ENCODE data around the gene PEX5L. TPM values are rescaled to one million over a fixed set of nuclear protein-coding genes. Genes with fewer than 3 reads are reported as not detected.
A peak's percentile ranks its signal among the peaks of the same experiment; 100 is the strongest.

PEX5L gene
- total RNA-seq, 1 experiment from 2014 or later = 3.2 TPM

DNA sequence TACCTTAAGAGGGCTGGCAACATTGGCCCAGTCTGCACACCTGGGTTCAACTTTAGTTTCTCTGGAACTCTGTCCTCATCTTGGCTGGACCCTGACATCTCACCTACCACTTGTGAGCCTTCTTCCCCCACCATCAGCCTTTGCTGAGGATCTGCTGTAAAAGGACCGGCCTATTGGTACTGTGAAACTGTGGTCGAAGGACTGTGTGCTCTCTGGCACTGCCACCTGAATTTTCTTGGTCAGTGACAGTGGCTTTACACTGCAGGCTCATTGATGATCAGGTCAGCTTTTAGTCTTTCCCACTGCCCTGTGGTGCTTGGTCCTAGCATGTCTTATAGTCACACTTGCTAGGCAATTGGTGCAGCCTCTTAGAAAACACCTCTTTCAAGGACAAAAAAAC, 86.9 kb downstream of the PEX5L start:
- ChIA-PET POLR2A (interaction anchor here (1.2 kb wide), 1 partner anchor 28 kb away, joined by 8 read pairs; no protein-coding TSS in a partner anchor), CTCF (interaction anchor here (0.5 kb wide), 1 partner anchor 65 kb away, joined by 3 read pairs; no protein-coding TSS in a partner anchor)
- Mint-ChIP-seq H3K4me3 (peak overlapping the region; percentile 17; the same call in 1 of the 2 replicates), H3K4me1 (peaks cover 49% of the 10 kb centered on the region), H3K27ac (peak overlapping the region; percentile 69; the same call in 1 of the 2 replicates), H3K27me3 (ENCODE audit: low read depth) (no peaks in the 10 kb centered on the region), H3K36me3 (no peaks in the 10 kb centered on the region), H3K9me3 (peaks cover 11% of the 10 kb centered on the region)
- no peak for DNase-seq (ENCODE audit: low spot score)
- peak; percentile 32 for ATAC-seq
- no peak for TF ChIP-seq ZNF423 (CRISPR knock-in tag; IDR thresholded peaks at IDR 0.05)
- TF ChIP-seq, protein P1, sequence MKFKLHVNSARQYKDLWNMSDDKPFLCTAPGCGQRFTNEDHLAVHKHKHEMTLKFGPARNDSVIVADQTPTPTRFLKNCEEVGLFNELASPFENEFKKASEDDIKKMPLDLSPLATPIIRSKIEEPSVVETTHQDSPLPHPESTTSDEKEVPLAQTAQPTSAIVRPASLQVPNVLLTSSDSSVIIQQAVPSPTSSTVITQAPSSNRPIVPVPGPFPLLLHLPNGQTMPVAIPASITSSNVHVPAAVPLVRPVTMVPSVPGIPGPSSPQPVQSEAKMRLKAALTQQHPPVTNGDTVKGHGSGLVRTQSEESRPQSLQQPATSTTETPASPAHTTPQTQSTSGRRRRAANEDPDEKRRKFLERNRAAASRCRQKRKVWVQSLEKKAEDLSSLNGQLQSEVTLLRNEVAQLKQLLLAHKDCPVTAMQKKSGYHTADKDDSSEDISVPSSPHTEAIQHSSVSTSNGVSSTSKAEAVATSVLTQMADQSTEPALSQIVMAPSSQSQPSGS (CRISPR knock-in tag; IDR thresholded peaks at IDR 0.05; ENCODE audit: borderline replicate concordance, low read depth) = no peak
- no peak for TF ChIP-seq OVOL2 (CRISPR knock-in tag; IDR thresholded peaks at IDR 0.05; ENCODE audit: borderline replicate concordance)
- TF ChIP-seq, protein P2, sequence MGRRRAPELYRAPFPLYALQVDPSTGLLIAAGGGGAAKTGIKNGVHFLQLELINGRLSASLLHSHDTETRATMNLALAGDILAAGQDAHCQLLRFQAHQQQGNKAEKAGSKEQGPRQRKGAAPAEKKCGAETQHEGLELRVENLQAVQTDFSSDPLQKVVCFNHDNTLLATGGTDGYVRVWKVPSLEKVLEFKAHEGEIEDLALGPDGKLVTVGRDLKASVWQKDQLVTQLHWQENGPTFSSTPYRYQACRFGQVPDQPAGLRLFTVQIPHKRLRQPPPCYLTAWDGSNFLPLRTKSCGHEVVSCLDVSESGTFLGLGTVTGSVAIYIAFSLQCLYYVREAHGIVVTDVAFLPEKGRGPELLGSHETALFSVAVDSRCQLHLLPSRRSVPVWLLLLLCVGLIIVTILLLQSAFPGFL (CRISPR knock-in tag; IDR thresholded peaks at IDR 0.05; ENCODE audit: borderline replicate concordance) = no peak
- TF ChIP-seq, protein P3, sequence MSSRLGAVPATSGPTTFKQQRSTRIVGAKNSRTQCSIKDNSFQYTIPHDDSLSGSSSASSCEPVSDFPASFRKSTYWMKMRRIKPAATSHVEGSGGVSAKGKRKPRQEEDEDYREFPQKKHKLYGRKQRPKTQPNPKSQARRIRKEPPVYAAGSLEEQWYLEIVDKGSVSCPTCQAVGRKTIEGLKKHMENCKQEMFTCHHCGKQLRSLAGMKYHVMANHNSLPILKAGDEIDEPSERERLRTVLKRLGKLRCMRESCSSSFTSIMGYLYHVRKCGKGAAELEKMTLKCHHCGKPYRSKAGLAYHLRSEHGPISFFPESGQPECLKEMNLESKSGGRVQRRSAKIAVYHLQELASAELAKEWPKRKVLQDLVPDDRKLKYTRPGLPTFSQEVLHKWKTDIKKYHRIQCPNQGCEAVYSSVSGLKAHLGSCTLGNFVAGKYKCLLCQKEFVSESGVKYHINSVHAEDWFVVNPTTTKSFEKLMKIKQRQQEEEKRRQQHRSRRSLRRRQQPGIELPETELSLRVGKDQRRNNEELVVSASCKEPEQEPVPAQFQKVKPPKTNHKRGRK (CRISPR knock-in tag; IDR thresholded peaks at IDR 0.05; ENCODE audit: borderline replicate concordance) = no peak
- TF ChIP-seq, protein P4, sequence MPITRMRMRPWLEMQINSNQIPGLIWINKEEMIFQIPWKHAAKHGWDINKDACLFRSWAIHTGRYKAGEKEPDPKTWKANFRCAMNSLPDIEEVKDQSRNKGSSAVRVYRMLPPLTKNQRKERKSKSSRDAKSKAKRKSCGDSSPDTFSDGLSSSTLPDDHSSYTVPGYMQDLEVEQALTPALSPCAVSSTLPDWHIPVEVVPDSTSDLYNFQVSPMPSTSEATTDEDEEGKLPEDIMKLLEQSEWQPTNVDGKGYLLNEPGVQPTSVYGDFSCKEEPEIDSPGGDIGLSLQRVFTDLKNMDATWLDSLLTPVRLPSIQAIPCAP (CRISPR knock-in tag; IDR thresholded peaks at IDR 0.05) = no peak
- no peak for TF ChIP-seq MYBL2 (CRISPR knock-in tag; IDR thresholded peaks at IDR 0.05)
- TF ChIP-seq, protein P5, sequence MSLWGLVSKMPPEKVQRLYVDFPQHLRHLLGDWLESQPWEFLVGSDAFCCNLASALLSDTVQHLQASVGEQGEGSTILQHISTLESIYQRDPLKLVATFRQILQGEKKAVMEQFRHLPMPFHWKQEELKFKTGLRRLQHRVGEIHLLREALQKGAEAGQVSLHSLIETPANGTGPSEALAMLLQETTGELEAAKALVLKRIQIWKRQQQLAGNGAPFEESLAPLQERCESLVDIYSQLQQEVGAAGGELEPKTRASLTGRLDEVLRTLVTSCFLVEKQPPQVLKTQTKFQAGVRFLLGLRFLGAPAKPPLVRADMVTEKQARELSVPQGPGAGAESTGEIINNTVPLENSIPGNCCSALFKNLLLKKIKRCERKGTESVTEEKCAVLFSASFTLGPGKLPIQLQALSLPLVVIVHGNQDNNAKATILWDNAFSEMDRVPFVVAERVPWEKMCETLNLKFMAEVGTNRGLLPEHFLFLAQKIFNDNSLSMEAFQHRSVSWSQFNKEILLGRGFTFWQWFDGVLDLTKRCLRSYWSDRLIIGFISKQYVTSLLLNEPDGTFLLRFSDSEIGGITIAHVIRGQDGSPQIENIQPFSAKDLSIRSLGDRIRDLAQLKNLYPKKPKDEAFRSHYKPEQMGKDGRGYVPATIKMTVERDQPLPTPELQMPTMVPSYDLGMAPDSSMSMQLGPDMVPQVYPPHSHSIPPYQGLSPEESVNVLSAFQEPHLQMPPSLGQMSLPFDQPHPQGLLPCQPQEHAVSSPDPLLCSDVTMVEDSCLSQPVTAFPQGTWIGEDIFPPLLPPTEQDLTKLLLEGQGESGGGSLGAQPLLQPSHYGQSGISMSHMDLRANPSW (CRISPR knock-in tag; conservative IDR thresholded peaks at IDR 0.05; ENCODE audit: low read depth) = no peak
- TF ChIP-seq GTF2I (CRISPR knock-in tag; conservative IDR thresholded peaks at IDR 0.05) = no peak
- TF ChIP-seq SMAD3 (CRISPR knock-in tag; IDR thresholded peaks at IDR 0.05; ENCODE audit: borderline replicate concordance) = no peak
- TF ChIP-seq, protein P6, sequence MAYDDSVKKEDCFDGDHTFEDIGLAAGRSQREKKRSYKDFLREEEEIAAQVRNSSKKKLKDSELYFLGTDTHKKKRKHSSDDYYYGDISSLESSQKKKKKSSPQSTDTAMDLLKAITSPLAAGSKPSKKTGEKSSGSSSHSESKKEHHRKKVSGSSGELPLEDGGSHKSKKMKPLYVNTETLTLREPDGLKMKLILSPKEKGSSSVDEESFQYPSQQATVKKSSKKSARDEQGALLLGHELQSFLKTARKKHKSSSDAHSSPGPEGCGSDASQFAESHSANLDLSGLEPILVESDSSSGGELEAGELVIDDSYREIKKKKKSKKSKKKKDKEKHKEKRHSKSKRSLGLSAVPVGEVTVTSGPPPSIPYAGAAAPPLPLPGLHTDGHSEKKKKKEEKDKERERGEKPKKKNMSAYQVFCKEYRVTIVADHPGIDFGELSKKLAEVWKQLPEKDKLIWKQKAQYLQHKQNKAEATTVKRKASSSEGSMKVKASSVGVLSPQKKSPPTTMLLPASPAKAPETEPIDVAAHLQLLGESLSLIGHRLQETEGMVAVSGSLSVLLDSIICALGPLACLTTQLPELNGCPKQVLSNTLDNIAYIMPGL (CRISPR knock-in tag; IDR thresholded peaks at IDR 0.05) = no peak
- TF ChIP-seq, protein P7, sequence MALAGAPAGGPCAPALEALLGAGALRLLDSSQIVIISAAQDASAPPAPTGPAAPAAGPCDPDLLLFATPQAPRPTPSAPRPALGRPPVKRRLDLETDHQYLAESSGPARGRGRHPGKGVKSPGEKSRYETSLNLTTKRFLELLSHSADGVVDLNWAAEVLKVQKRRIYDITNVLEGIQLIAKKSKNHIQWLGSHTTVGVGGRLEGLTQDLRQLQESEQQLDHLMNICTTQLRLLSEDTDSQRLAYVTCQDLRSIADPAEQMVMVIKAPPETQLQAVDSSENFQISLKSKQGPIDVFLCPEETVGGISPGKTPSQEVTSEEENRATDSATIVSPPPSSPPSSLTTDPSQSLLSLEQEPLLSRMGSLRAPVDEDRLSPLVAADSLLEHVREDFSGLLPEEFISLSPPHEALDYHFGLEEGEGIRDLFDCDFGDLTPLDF (CRISPR knock-in tag; IDR thresholded peaks at IDR 0.05) = no peak
- no peak for TF ChIP-seq ZNF219 (CRISPR knock-in tag; IDR thresholded peaks at IDR 0.05; ENCODE audit: borderline replicate concordance)
- TF ChIP-seq ELF4 (CRISPR knock-in tag; IDR thresholded peaks at IDR 0.05; ENCODE audit: low read depth) = no peak
- TF ChIP-seq ETV6 (CRISPR knock-in tag; IDR thresholded peaks at IDR 0.05) = no peak
- TF ChIP-seq, protein P8, sequence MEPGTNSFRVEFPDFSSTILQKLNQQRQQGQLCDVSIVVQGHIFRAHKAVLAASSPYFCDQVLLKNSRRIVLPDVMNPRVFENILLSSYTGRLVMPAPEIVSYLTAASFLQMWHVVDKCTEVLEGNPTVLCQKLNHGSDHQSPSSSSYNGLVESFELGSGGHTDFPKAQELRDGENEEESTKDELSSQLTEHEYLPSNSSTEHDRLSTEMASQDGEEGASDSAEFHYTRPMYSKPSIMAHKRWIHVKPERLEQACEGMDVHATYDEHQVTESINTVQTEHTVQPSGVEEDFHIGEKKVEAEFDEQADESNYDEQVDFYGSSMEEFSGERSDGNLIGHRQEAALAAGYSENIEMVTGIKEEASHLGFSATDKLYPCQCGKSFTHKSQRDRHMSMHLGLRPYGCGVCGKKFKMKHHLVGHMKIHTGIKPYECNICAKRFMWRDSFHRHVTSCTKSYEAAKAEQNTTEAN (CRISPR knock-in tag; IDR thresholded peaks at IDR 0.05) = no peak

Measured in WTC11 (cell line).